NCI-H1105 treated with DMSO at 0.1 percent for 48 hours (cell line): ENCODE measurements around the gene EPHB2.
A peak's percentile ranks its signal among the peaks of the same experiment; 100 is the strongest.

Source experiments
- DNase-seq: peaks from one replicate; lab custom pipeline; 2025; lab: John Stamatoyannopoulos, UW

EPHB2 gene

GRCh38 chr1:22884806-22885530, 174.3 kb downstream of the EPHB2 start:
- DNase-seq, result no peak

- DNase-seq, result no peak
These were observed 175.6 kb downstream of the EPHB2 start for GRCh38 chr1:22886211-22886610.

GRCh38 chr1:22887491-22887890, 176.9 kb downstream of the EPHB2 start:
- DNase-seq, result no peak

GRCh38 chr1:22888320-22889075, 177.9 kb downstream of the EPHB2 start:
- DNase-seq, result no peak

GRCh38 chr1:22889213-22889827, 178.7 kb downstream of the EPHB2 start:
- DNase-seq, result peak; percentile 42

GRCh38 chr1:22892789-22893188, 182.2 kb downstream of the EPHB2 start:
- peak; percentile 39 for DNase-seq

- no peak for DNase-seq
These were observed 182.7 kb downstream of the EPHB2 start for GRCh38 chr1:22893292-22893691.

- DNase-seq, result no peak
These were observed 184.7 kb downstream of the EPHB2 start for GRCh38 chr1:22895357-22895756.

- no peak for DNase-seq
These were observed 185.5 kb downstream of the EPHB2 start for GRCh38 chr1:22896184-22896583.

GRCh38 chr1:22900451-22900850, 189.8 kb downstream of the EPHB2 start:
- no peak for DNase-seq

- DNase-seq, result no peak
These were observed 192.5 kb downstream of the EPHB2 start for GRCh38 chr1:22903113-22903512.

GRCh38 chr1:22906968-22907367, 196.3 kb downstream of the EPHB2 start:
- no peak for DNase-seq

- DNase-seq, result no peak
These were observed 196.9 kb downstream of the EPHB2 start for GRCh38 chr1:22907528-22907927.

GRCh38 chr1:22908880-22909426, 198.3 kb downstream of the EPHB2 start:
- no peak for DNase-seq

GRCh38 chr1:22910286-22910685, 199.6 kb downstream of the EPHB2 start:
- DNase-seq, result no peak

GRCh38 chr1:22910986-22911651, 200.5 kb downstream of the EPHB2 start:
- DNase-seq, result no peak

GRCh38 chr1:22912311-22912710, 201.7 kb downstream of the EPHB2 start:
- no peak for DNase-seq

- DNase-seq, result no peak
These were observed 202.9 kb downstream of the EPHB2 start for GRCh38 chr1:22913421-22914141.

- no peak for DNase-seq
These were observed 203.5 kb downstream of the EPHB2 start for GRCh38 chr1:22914156-22914555.

- DNase-seq, result no peak
These were observed 204.1 kb downstream of the EPHB2 start for GRCh38 chr1:22914633-22915217.

- no peak for DNase-seq
These were observed 204.6 kb downstream of the EPHB2 start for GRCh38 chr1:22915231-22915630.
